Vagina (tissue), 2 donors: Measurements from ENCODE around the gene ITPK1. TPM values are rescaled to one million over a fixed set of nuclear protein-coding genes. Genes with fewer than 3 reads are reported as not detected.

ENCODE experiments used
- DNase-seq, 2 donors: peaks; one replicate each; pipeline ENCODE4 v3.0.0-alpha.2; 2017; ENCODE audit errors: extremely low spot score in 2 of 2
- H3K27ac ChIP-seq: fragments of 200-600 bp; sonication (generic); one replicate; pipeline ENCODE4 v1.5.1; 2019
- H3K27me3 ChIP-seq: fragments of 200-600 bp; sonication (generic); one replicate; pipeline ENCODE4 v1.5.1; 2019
- H3K36me3 ChIP-seq, 2 donors: fragments of 200-600 bp; sonication (generic); one replicate each; pipeline ENCODE4 v1.5.1; 2017 to 2019
- H3K4me1 ChIP-seq: fragments of 200-600 bp; sonication (generic); one replicate; pipeline ENCODE4 v1.5.1; 2019
- H3K4me3 ChIP-seq, 2 donors: fragments of 200-600 bp; sonication (generic); 1 replicate in 1 of 2; 2 replicates in 1 of 2; pipeline ENCODE4 v1.5.1; 2016 to 2019
- H3K9me3 ChIP-seq: fragments of 200-600 bp; sonication (generic); one replicate; pipeline ENCODE4 v1.5.1; 2019
- POLR2A ChIP-seq, 2 donors: fragments of 450-650 bp; IDR thresholded peaks; one replicate each; pipeline ENCODE4 v1.6.1; 2017; ENCODE audit warnings: antibody characterized with exemption in 2 of 2, mild to moderate bottlenecking in 2 of 2, moderate library complexity in 2 of 2
- POLR2AphosphoS5 ChIP-seq, 2 donors: sonication (generic); formaldehyde crosslinking; IDR thresholded peaks; one replicate each; pipeline ENCODE4 v1.9.0; 2017; ENCODE audit warnings: antibody characterized with exemption in 2 of 2, mild to moderate bottlenecking in 2 of 2, low read depth in 1 of 2; ENCODE audit not compliant: insufficient read depth in 1 of 2
- intact Hi-C: fragments of 100-400 bp; cut with DNase I; formaldehyde crosslinking; loops from one replicate; pipeline ENCODE4 v1.15.1; 2023
- total RNA-seq: library from RNA; depleted of rRNA; stranded (reverse); fragments of >200 nt; gene quantifications from one replicate; pipeline ENCODE4 v1.2.3, GENCODE V29; 2016
- TF ChIP-seq, protein P1 (sequence below), 3 experiments: fragments of 450-650 bp in 2 of 3; fragments of 200-600 bp in 1 of 3; sonication (generic) in 1 of 3; IDR thresholded peaks; one replicate each; pipeline ENCODE4 v1.5.1; 2017 to 2019; ENCODE audit warnings: antibody characterized with exemption in 3 of 3, mild to moderate bottlenecking in 2 of 3, moderate library complexity in 2 of 3

The ITPK1 gene
- total RNA-seq, 1 donor from 2014 or later: 49.6 TPM

GRCh38 chr14:92959761-92960680, 155.7 kb downstream of the ITPK1 start:
- H3K4me1 ChIP-seq: peaks cover 27% of the 10 kb centered on the region
- TF ChIP-seq, protein P1, sequence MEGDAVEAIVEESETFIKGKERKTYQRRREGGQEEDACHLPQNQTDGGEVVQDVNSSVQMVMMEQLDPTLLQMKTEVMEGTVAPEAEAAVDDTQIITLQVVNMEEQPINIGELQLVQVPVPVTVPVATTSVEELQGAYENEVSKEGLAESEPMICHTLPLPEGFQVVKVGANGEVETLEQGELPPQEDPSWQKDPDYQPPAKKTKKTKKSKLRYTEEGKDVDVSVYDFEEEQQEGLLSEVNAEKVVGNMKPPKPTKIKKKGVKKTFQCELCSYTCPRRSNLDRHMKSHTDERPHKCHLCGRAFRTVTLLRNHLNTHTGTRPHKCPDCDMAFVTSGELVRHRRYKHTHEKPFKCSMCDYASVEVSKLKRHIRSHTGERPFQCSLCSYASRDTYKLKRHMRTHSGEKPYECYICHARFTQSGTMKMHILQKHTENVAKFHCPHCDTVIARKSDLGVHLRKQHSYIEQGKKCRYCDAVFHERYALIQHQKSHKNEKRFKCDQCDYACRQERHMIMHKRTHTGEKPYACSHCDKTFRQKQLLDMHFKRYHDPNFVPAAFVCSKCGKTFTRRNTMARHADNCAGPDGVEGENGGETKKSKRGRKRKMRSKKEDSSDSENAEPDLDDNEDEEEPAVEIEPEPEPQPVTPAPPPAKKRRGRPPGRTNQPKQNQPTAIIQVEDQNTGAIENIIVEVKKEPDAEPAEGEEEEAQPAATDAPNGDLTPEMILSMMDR (IDR thresholded peaks at IDR 0.05): no peak
- TF ChIP-seq POLR2A (IDR thresholded peaks at IDR 0.05) (no peak), POLR2AphosphoS5 (IDR thresholded peaks at IDR 0.05; ENCODE audit: insufficient read depth in 1 of 2, low read depth in 1 of 2) (no peak)
- no peak overlapping the region for H3K27ac ChIP-seq

DNA sequence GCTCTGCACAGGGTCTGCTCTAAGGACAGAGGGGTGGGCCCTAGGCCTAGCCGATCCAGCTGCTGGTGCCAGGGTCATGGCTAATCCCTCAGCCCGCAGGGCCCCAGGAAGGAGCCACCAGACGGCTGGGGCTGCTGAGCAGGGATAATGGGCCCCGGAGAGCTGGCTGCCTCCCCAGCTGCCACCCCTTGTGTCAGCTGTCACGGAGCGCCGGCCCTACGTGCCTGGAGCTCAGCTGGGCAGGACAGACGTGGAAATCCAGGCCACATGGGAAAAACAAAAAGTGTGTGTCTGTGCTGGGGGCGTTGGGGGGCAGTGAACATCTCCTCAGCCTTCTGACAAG, 156.6 kb downstream of the ITPK1 start:
- Histone ChIP-seq H3K27ac (no peak overlapping the region), H3K36me3 (peaks cover 0 to 32% of the 10 kb centered on the region in 2 donors), H3K9me3 (no peaks in the 10 kb centered on the region), H3K27me3 (no peaks in the 10 kb centered on the region), H3K4me1 (peaks cover 20% of the 10 kb centered on the region), H3K4me3 (no peak overlapping the region)
- intact Hi-C loops: no loop called here
- no peak for DNase-seq
- no peak for TF ChIP-seq POLR2A (IDR thresholded peaks at IDR 0.05)
- TF ChIP-seq POLR2AphosphoS5 (IDR thresholded peaks at IDR 0.05; ENCODE audit: insufficient read depth in 1 of 2, low read depth in 1 of 2): no peak
- TF ChIP-seq, protein P1 (IDR thresholded peaks at IDR 0.05): no peak

More at GRCh38 chr14:92959761-92960680, 155.7 kb downstream of the ITPK1 start:
- no peak overlapping the region for H3K4me3 ChIP-seq
- H3K36me3 ChIP-seq: peaks cover 0 to 32% of the 10 kb centered on the region in 2 donors
- intact Hi-C loops: no loop called here
- DNase-seq: no peak
- H3K27me3 ChIP-seq: no peaks in the 10 kb centered on the region
- no peaks in the 10 kb centered on the region for H3K9me3 ChIP-seq

DNA sequence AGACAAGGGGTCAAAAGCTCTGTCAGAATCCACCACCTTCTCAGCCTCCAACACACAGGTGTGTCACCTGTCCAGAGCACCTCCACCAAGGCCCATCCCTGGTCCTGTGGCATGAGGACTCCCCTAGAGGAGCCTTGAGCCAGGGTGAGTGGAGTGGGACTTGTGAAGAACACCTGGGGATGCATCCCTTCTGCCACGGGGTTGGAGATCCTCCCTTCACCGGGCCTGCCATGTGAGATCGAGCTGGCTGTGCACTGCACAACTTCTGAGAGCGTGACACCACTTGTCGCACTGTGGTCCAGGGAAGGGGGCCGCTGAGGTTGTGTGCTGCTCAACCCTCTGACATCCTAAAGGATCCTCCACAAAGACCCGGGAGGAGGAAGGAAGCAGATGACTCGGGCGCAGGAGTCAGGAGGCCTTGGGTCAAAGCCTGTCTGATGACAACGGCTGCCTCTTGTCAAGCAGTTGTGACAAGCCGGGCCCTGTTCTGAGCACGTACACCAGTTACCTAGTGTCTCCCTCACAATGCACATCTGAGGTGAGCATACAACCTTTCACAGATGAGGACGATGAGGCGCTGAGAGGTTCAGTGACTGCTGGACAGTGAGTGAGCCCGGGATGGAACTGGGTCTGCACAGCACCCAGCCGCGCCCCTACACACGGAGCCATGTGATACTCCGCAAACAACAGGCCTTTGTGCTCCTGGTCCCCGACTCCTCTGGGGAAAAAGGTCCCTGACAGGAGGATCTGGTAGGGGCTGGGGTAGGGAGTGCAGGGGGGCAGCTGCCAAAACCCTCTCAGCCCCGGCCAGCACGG, 157.1 kb downstream of the ITPK1 start:
- TF ChIP-seq POLR2AphosphoS5 (IDR thresholded peaks at IDR 0.05; ENCODE audit: insufficient read depth in 1 of 2, low read depth in 1 of 2) (no peak), POLR2A (IDR thresholded peaks at IDR 0.05) (no peak)
- TF ChIP-seq, protein P1 (IDR thresholded peaks at IDR 0.05): no peak
- H3K36me3 ChIP-seq: peaks cover 0 to 32% of the 10 kb centered on the region in 2 donors

GRCh38 chr14:92956961-92957360, 158.8 kb downstream of the ITPK1 start:
- TF ChIP-seq, protein P1 (IDR thresholded peaks at IDR 0.05): no peak
- TF ChIP-seq POLR2AphosphoS5 (IDR thresholded peaks at IDR 0.05; ENCODE audit: insufficient read depth in 1 of 2, low read depth in 1 of 2) (no peak), POLR2A (IDR thresholded peaks at IDR 0.05) (no peak)
- no peaks in the 10 kb centered on the region for H3K9me3 ChIP-seq
- DNase-seq: no peak
- no peaks in the 10 kb centered on the region for H3K27me3 ChIP-seq
- H3K36me3 ChIP-seq: peaks cover 0 to 30% of the 10 kb centered on the region in 2 donors
- H3K4me3 ChIP-seq: no peak overlapping the region
- H3K27ac ChIP-seq: no peak overlapping the region
- intact Hi-C loops: no loop called here
- H3K4me1 ChIP-seq: peaks cover 8% of the 10 kb centered on the region

More for the DNA sequence above, 157.1 kb downstream of the ITPK1 start:
- intact Hi-C loops: no loop called here
- DNase-seq: no peak
- no peaks in the 10 kb centered on the region for H3K9me3 ChIP-seq
- no peak overlapping the region for H3K4me3 ChIP-seq
- H3K27ac ChIP-seq: no peak overlapping the region
- peaks cover 14% of the 10 kb centered on the region for H3K4me1 ChIP-seq
- H3K27me3 ChIP-seq: no peaks in the 10 kb centered on the region
